ENCODE results near the gene CHPT1.

Gene CHPT1

DNA sequence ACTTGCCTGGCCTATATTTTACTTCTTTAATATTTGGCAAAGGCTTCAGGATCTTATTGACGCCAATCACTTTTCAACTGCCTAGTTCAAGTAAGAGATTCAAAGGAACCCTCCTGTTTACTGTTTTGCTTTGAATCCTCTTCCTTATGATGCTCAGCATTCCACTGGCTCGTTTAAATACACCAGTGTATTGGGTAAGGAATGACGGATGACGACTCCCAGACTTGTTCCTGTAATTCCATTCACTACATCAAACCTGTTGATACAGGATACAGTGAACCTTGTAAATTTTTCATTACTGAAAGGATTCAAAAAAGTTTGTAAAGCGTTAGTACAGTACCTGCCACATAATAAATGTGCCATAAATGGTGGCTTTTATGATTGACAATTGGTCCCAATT is 43.5 kb downstream of the CHPT1 start:
- no peak for ATAC-seq
- TF ChIP-seq PPARA (CRISPR knock-in tag; IDR thresholded peaks at IDR 0.05; ENCODE audit: borderline replicate concordance) (no peak), CSDC2 (CRISPR knock-in tag; IDR thresholded peaks at IDR 0.05) (no peak)
- TF ChIP-seq, protein P1, sequence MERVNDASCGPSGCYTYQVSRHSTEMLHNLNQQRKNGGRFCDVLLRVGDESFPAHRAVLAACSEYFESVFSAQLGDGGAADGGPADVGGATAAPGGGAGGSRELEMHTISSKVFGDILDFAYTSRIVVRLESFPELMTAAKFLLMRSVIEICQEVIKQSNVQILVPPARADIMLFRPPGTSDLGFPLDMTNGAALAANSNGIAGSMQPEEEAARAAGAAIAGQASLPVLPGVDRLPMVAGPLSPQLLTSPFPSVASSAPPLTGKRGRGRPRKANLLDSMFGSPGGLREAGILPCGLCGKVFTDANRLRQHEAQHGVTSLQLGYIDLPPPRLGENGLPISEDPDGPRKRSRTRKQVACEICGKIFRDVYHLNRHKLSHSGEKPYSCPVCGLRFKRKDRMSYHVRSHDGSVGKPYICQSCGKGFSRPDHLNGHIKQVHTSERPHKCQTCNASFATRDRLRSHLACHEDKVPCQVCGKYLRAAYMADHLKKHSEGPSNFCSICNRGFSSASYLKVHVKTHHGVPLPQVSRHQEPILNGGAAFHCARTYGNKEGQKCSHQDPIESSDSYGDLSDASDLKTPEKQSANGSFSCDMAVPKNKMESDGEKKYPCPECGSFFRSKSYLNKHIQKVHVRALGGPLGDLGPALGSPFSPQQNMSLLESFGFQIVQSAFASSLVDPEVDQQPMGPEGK (CRISPR knock-in tag; IDR thresholded peaks at IDR 0.05; ENCODE audit: borderline replicate concordance), result no peak

DNA sequence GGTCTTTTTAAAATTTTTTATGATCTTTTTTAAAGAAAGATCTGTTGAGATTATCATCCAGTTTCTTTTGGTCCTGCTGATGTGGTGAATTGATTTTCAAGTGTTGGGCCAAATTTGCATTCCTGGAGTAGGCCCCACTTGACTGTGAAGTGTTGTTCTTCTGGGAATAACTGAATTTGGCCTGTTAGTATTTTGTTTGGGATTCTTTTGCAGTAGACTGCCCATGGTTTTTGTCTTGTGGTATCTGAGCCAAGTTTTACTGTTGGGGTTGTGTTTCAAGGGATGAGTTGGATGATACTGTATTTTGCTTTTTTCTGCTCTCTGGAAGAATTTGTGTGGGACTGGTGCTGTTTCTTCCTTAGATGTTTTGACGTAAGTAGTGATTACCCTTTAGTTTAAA is 45.8 kb downstream of the CHPT1 start:
- ATAC-seq, result no peak

DNA sequence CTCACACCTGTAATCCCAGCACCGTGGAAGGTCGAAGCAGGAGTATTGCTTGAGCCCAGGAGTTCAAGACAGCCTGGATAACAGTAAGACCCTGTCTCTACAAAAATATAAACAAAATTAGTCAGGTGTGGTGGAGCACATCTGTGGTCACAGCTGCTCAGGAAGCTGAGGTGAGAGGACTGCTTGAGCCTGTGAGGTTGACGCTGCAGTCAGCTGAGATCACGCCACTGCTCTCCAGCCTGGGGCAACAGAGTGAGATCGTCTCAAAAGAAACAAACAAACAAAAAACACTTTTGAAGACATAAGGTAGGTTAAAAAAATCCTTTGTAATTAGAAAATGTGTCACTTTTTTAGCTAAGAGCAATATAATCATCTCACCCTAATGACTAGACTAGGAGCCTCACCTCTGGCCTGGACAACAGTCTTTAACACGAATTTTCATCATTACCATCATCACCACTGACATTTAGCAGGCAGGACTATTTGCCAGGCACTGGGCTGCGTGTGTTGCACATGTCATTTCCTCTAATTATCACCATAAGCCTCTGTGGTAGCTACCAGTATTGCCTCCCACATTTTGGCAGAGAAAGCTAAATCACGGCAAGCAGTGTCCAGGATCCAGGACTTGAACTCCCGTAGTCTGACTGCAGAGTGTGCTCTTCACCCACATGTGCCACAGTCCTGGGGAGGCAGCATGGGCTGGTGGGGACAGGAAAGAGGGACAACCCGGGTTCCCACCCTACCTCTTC is 46.5 kb downstream of the CHPT1 start:
- no peak for ATAC-seq
- TF ChIP-seq BACH2 (CRISPR knock-in tag; IDR thresholded peaks at IDR 0.05; ENCODE audit: borderline replicate concordance), result no peak
- no peak for TF ChIP-seq TCF4 (CRISPR knock-in tag; IDR thresholded peaks at IDR 0.05; ENCODE audit: borderline replicate concordance)
- no peak for TF ChIP-seq ZC3H10 (CRISPR knock-in tag; IDR thresholded peaks at IDR 0.05)
- TF ChIP-seq, protein P2, sequence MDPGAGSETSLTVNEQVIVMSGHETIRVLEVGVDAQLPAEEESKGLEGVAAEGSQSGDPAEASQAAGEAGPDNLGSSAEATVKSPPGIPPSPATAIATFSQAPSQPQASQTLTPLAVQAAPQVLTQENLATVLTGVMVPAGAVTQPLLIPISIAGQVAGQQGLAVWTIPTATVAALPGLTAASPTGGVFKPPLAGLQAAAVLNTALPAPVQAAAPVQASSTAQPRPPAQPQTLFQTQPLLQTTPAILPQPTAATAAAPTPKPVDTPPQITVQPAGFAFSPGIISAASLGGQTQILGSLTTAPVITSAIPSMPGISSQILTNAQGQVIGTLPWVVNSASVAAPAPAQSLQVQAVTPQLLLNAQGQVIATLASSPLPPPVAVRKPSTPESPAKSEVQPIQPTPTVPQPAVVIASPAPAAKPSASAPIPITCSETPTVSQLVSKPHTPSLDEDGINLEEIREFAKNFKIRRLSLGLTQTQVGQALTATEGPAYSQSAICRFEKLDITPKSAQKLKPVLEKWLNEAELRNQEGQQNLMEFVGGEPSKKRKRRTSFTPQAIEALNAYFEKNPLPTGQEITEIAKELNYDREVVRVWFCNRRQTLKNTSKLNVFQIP (CRISPR knock-in tag; IDR thresholded peaks at IDR 0.05; ENCODE audit: borderline replicate concordance, low read depth), result no peak
- no peak for TF ChIP-seq TOX (CRISPR knock-in tag; IDR thresholded peaks at IDR 0.05; ENCODE audit: borderline replicate concordance)
- no peak for TF ChIP-seq ISL1 (CRISPR knock-in tag; IDR thresholded peaks at IDR 0.05)
- TF ChIP-seq ZNF70 (CRISPR knock-in tag; IDR thresholded peaks at IDR 0.05), result no peak

More for the DNA sequence above, 45.8 kb downstream of the CHPT1 start:
- TF ChIP-seq ZNF8 (CRISPR knock-in tag; IDR thresholded peaks at IDR 0.05) (no peak), ZFP30 (CRISPR knock-in tag; IDR thresholded peaks at IDR 0.05) (no peak), PPARA (CRISPR knock-in tag; IDR thresholded peaks at IDR 0.05; ENCODE audit: borderline replicate concordance) (no peak), ZFP3 (CRISPR knock-in tag; IDR thresholded peaks at IDR 0.05) (no peak), ZNF70 (CRISPR knock-in tag; IDR thresholded peaks at IDR 0.05) (no peak), ZNF565 (CRISPR knock-in tag; conservative IDR thresholded peaks at IDR 0.05; ENCODE audit: low read depth) (no peak), CSDC2 (CRISPR knock-in tag; IDR thresholded peaks at IDR 0.05) (no peak)
- TF ChIP-seq, protein P1 (CRISPR knock-in tag; IDR thresholded peaks at IDR 0.05; ENCODE audit: borderline replicate concordance), result no peak

DNA sequence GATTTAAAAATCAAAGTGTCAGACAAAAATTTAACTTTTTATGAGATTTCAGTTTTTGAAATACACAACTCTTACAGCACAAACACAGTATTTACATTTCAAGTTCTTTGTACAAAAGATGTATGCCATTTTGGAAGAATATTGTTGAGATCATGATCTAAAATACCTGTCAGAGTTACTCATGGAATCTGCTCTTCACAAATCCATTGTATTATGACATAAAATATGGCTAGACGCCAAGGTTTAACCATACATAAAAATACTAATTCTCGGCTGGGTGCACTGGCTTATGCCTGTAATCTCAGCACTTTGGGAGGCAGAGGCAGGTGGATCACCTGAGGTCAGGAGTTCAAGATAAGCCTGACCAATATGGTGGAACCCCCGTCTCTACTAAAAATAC is 48.0 kb downstream of the CHPT1 start:
- ATAC-seq, result no peak
- TF ChIP-seq SNAI2 (CRISPR knock-in tag; IDR thresholded peaks at IDR 0.05), result no peak
- TF ChIP-seq PPARA (CRISPR knock-in tag; IDR thresholded peaks at IDR 0.05; ENCODE audit: borderline replicate concordance), result no peak
- TF ChIP-seq, protein P3, sequence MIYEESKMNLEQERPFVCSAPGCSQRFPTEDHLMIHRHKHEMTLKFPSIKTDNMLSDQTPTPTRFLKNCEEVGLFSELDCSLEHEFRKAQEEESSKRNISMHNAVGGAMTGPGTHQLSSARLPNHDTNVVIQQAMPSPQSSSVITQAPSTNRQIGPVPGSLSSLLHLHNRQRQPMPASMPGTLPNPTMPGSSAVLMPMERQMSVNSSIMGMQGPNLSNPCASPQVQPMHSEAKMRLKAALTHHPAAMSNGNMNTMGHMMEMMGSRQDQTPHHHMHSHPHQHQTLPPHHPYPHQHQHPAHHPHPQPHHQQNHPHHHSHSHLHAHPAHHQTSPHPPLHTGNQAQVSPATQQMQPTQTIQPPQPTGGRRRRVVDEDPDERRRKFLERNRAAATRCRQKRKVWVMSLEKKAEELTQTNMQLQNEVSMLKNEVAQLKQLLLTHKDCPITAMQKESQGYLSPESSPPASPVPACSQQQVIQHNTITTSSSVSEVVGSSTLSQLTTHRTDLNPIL (CRISPR knock-in tag; IDR thresholded peaks at IDR 0.05; ENCODE audit: low read depth), result no peak
- no peak for TF ChIP-seq CSDC2 (CRISPR knock-in tag; IDR thresholded peaks at IDR 0.05)
- TF ChIP-seq ZFP30 (CRISPR knock-in tag; IDR thresholded peaks at IDR 0.05), result no peak
- no peak for TF ChIP-seq ISL1 (CRISPR knock-in tag; IDR thresholded peaks at IDR 0.05)
- TF ChIP-seq, protein P1 (CRISPR knock-in tag; IDR thresholded peaks at IDR 0.05; ENCODE audit: borderline replicate concordance), result no peak
- TF ChIP-seq, protein P4, sequence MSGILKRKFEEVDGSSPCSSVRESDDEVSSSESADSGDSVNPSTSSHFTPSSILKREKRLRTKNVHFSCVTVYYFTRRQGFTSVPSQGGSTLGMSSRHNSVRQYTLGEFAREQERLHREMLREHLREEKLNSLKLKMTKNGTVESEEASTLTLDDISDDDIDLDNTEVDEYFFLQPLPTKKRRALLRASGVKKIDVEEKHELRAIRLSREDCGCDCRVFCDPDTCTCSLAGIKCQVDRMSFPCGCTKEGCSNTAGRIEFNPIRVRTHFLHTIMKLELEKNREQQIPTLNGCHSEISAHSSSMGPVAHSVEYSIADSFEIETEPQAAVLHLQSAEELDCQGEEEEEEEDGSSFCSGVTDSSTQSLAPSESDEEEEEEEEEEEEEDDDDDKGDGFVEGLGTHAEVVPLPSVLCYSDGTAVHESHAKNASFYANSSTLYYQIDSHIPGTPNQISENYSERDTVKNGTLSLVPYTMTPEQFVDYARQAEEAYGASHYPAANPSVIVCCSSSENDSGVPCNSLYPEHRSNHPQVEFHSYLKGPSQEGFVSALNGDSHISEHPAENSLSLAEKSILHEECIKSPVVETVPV (CRISPR knock-in tag; IDR thresholded peaks at IDR 0.05), result no peak
- no peak for TF ChIP-seq TCF4 (CRISPR knock-in tag; IDR thresholded peaks at IDR 0.05; ENCODE audit: borderline replicate concordance)
- TF ChIP-seq OSR1 (CRISPR knock-in tag; IDR thresholded peaks at IDR 0.05), result no peak
- no peak for TF ChIP-seq ZNF565 (CRISPR knock-in tag; conservative IDR thresholded peaks at IDR 0.05; ENCODE audit: low read depth)
- TF ChIP-seq ZFP3 (CRISPR knock-in tag; IDR thresholded peaks at IDR 0.05), result no peak
- TF ChIP-seq ESRRG (CRISPR knock-in tag; IDR thresholded peaks at IDR 0.05), result no peak
- TF ChIP-seq, protein P2 (CRISPR knock-in tag; IDR thresholded peaks at IDR 0.05; ENCODE audit: borderline replicate concordance, low read depth), result no peak
